Lower leg skin (tissue), 4 donors: ENCODE data around the gene CEP131. TPM values are rescaled to one million over a fixed set of nuclear protein-coding genes. Genes with fewer than 3 reads are reported as not detected.

Source experiments
- DNase-seq, 2 donors: peaks; one replicate each; pipeline ENCODE4 v3.0.0-alpha.2; 2019; ENCODE audit warnings: low spot score in 2 of 2
- H3K4me3 ChIP-seq: fragments of 200-600 bp; sonication (generic); 2 replicates; pipeline ENCODE4 v1.5.1; 2017; ENCODE audit warnings: mild to moderate bottlenecking, low read depth; ENCODE audit not compliant: poor library complexity, severe bottlenecking
- CTCF ChIP-seq, 3 donors: fragments of 450-650 bp; IDR thresholded peaks; one replicate each; pipeline ENCODE4 v1.5.1; 2016; ENCODE audit warnings: antibody characterized with exemption in 3 of 3, mild to moderate bottlenecking in 3 of 3, moderate library complexity in 2 of 3
- POLR2A ChIP-seq, 2 donors: fragments of 450-650 bp; IDR thresholded peaks; one replicate each; pipeline ENCODE4 v1.6.1; 2016 to 2017; ENCODE audit warnings: antibody characterized with exemption in 2 of 2, mild to moderate bottlenecking in 1 of 2, moderate library complexity in 1 of 2
- WGBS, 2 donors: methylation state at CpG; one replicate each; pipeline ENCODE4 v1.1.5; 2018; 5-methylcytosine and 5-hydroxymethylcytosine counted together
- intact Hi-C: fragments of 100-400 bp; cut with DNase I; formaldehyde crosslinking; loops from one replicate; pipeline ENCODE4 v1.15.0; 2023; ENCODE audit warnings: low total_unique reads
- total RNA-seq, 4 donors: library from RNA; depleted of rRNA; stranded (reverse); fragments of >200 nt; gene quantifications; one replicate each; pipeline ENCODE4 v1.1.0, GENCODE V29; 2016

The CEP131 gene
- total RNA-seq, 4 donors from 2014 or later, result 4.3 to 12.9 (median 8.4) TPM

GRCh38 chr17:81153340-81153803, 69.4 kb downstream of the CEP131 start:
- no peak overlapping the region for H3K4me3 ChIP-seq
- intact Hi-C loops, result no loop called here
- 43 to 49% methylated on average over 17 of the region's 17 CpGs for WGBS, 2 donors
- TF ChIP-seq CTCF (IDR thresholded peaks at IDR 0.05), result no peak
- TF ChIP-seq POLR2A (IDR thresholded peaks at IDR 0.05), result no peak
- no peak for DNase-seq

GRCh38 chr17:81152288-81152828, 70.4 kb downstream of the CEP131 start:
- WGBS, 2 donors, result 75 to 79% methylated on average over 8 of the region's 8 CpGs
- intact Hi-C loops, result no loop called here
- no peak for TF ChIP-seq POLR2A (IDR thresholded peaks at IDR 0.05)
- no peak for TF ChIP-seq CTCF (IDR thresholded peaks at IDR 0.05)
- no peak for DNase-seq
- no peak overlapping the region for H3K4me3 ChIP-seq

- 68 to 89% methylated on average over 5 to 6 of the region's 13 CpGs for WGBS, 2 donors
- no peak for TF ChIP-seq CTCF (IDR thresholded peaks at IDR 0.05)
- TF ChIP-seq POLR2A (IDR thresholded peaks at IDR 0.05), result no peak
- intact Hi-C loops, result no loop called here
- no peak for DNase-seq
- H3K4me3 ChIP-seq, result no peak overlapping the region
These were observed 71.5 kb downstream of the CEP131 start for GRCh38 chr17:81151278-81151677.

- TF ChIP-seq POLR2A (IDR thresholded peaks at IDR 0.05) (no peak), CTCF (IDR thresholded peaks at IDR 0.05) (no peak)
- WGBS, 2 donors, result 71 to 73% methylated on average over 6 to 8 of the region's 14 CpGs
- H3K4me3 ChIP-seq, result no peak overlapping the region
- DNase-seq, result peak in 1 of 2 donors; percentile 33
- intact Hi-C loops, result no loop called here
These were observed 72.2 kb downstream of the CEP131 start for GRCh38 chr17:81150377-81151077.

GRCh38 chr17:81148986-81149533, 73.7 kb downstream of the CEP131 start:
- DNase-seq, result no peak
- WGBS, 2 donors, result 77 to 84% methylated on average over 12 to 14 of the region's 14 CpGs
- TF ChIP-seq POLR2A (IDR thresholded peaks at IDR 0.05) (no peak), CTCF (IDR thresholded peaks at IDR 0.05) (no peak)
- H3K4me3 ChIP-seq, result no peak overlapping the region
- intact Hi-C loops, result no loop called here
